Esophagus (tissue), 2 donors: ENCODE results near the gene COL11A2. TPM values are rescaled to one million over a fixed set of nuclear protein-coding genes. Genes with fewer than 3 reads are reported as not detected.

ENCODE experiments used
- H3K27ac ChIP-seq, 2 donors: one replicate each; pipeline ENCODE4 v1.5.1; 2013; ENCODE audit warnings: low read depth in 2 of 2, mild to moderate bottlenecking in 2 of 2, inconsistent platforms in 1 of 2, low read length in 1 of 2, moderate library complexity in 1 of 2
- H3K27me3 ChIP-seq, 2 donors: one replicate each; pipeline ENCODE4 v1.6.1; 2013; ENCODE audit warnings: low read length in 2 of 2, control low read depth in 1 of 2, mild to moderate bottlenecking in 1 of 2; ENCODE audit not compliant: insufficient read depth in 2 of 2, control insufficient read depth in 1 of 2
- H3K36me3 ChIP-seq, 2 donors: one replicate each; pipeline ENCODE4 v1.6.1; 2013; ENCODE audit warnings: low read length in 1 of 2; ENCODE audit not compliant: control insufficient read depth in 2 of 2, insufficient read depth in 2 of 2
- H3K4me1 ChIP-seq, 2 donors: one replicate each; pipeline ENCODE4 v1.6.1; 2013; ENCODE audit warnings: low read length in 1 of 2; ENCODE audit not compliant: control insufficient read depth in 2 of 2, insufficient read depth in 2 of 2
- H3K4me3 ChIP-seq, 2 donors: one replicate each; pipeline ENCODE4 v1.5.1; 2013; ENCODE audit warnings: low read length in 2 of 2, mild to moderate bottlenecking in 2 of 2, low read depth in 1 of 2, moderate library complexity in 1 of 2
- H3K9me3 ChIP-seq, 2 donors: one replicate each; pipeline ENCODE4 v1.6.1; 2013; ENCODE audit warnings: mild to moderate bottlenecking in 2 of 2, low read depth in 1 of 2, low read length in 1 of 2, moderate library complexity in 1 of 2; ENCODE audit not compliant: control insufficient read depth in 2 of 2, insufficient read depth in 1 of 2
- WGBS, 2 donors: extraction: QIAGEN DNeasy Blood & Tissue Kit; methylation state at CpG; one replicate each; pipeline ENCODE4 v1.1.7; 2013; 5-methylcytosine and 5-hydroxymethylcytosine counted together
- polyA plus RNA-seq, 2 donors: library from polyadenylated mRNA; stranded (reverse); fragments of 200-250 nt; gene quantifications; one replicate each; pipeline ENCODE4 v1.2.3, GENCODE V29; 2013
- donor health status: healthy with polysubstance abuse.
- donor health status: Bipolar disorder and iron deficiency.

COL11A2 gene
- polyA plus RNA-seq, 2 donors = 0.38 to 1.3 TPM

GRCh38 chr6:33113755-33114154 is 78.5 kb downstream of the COL11A2 start:
- Histone ChIP-seq H3K27ac (no peak overlapping the region), H3K4me3 (no peak overlapping the region), H3K4me1 (no peaks in the 10 kb centered on the region), H3K36me3 (no peaks in the 10 kb centered on the region), H3K27me3 (peaks cover 0 to 9% of the 10 kb centered on the region in 2 donors), H3K9me3 (no peaks in the 10 kb centered on the region)
- WGBS, 2 donors = 59 to 69% methylated on average over 7 of the region's 7 CpGs

Other genes starting within 250 kb of the COL11A2 start
- 10 to 100 TPM; 11.3 to 14.4 TPM for gene HLA-DMA, start 239.4 kb downstream of the COL11A2 start, polyA plus RNA-seq
- gene BRD2, start 223.9 kb downstream of the COL11A2 start, polyA plus RNA-seq = 10 to 100 TPM; 86.9 to 97.6 TPM
- gene HLA-DOA, start 182.9 kb downstream of the COL11A2 start, polyA plus RNA-seq = 1 to 10 TPM in 1 of 2 donors, under 1 TPM in 1; 0.49 to 1.5 TPM
- 10 to 100 TPM in 1 of 2 donors, 1 to 10 TPM in 1; 7.8 to 27.2 TPM for gene HLA-DPA1, start 118.8 kb downstream of the COL11A2 start, polyA plus RNA-seq
- gene HLA-DPB1, start 116.5 kb downstream of the COL11A2 start, polyA plus RNA-seq = 10 to 100 TPM in 1 of 2 donors, 1 to 10 TPM in 1; 8.7 to 39.1 TPM
- gene RXRB, start 8.2 kb upstream of the COL11A2 start, polyA plus RNA-seq = 10 to 100 TPM; 24.4 to 30.0 TPM
- gene SLC39A7, start 8.4 kb upstream of the COL11A2 start, polyA plus RNA-seq = 10 to 100 TPM; 22.8 to 57.3 TPM
- 10 to 100 TPM; 16.7 to 33.7 TPM for gene HSD17B8, start 12.2 kb upstream of the COL11A2 start, polyA plus RNA-seq
- 10 to 100 TPM; 26.7 to 32.4 TPM for gene RING1, start 16.0 kb upstream of the COL11A2 start, polyA plus RNA-seq
- gene VPS52, start 79.4 kb upstream of the COL11A2 start, polyA plus RNA-seq = 10 to 100 TPM; 44.9 to 48.9 TPM
- 1,000 to 10,000 TPM; 7,154 to 7,464 TPM for gene RPS18, start 79.6 kb upstream of the COL11A2 start, polyA plus RNA-seq
- gene B3GALT4, start 84.7 kb upstream of the COL11A2 start, polyA plus RNA-seq = 10 to 100 TPM; 21.1 to 27.2 TPM
- gene WDR46, start 96.8 kb upstream of the COL11A2 start, polyA plus RNA-seq = 10 to 100 TPM; 38.6 to 44.5 TPM
- 100 to 1,000 TPM; 127 to 293 TPM for gene PFDN6, start 97.1 kb upstream of the COL11A2 start, polyA plus RNA-seq
- 100 to 1,000 TPM in 1 of 2 donors, 10 to 100 TPM in 1; 58.7 to 134 TPM for gene RGL2, start 106.5 kb upstream of the COL11A2 start, polyA plus RNA-seq
- gene TAPBP, start 121.6 kb upstream of the COL11A2 start, polyA plus RNA-seq = 10 to 100 TPM; 20.1 to 39.8 TPM
- 10 to 100 TPM; 10.2 to 11.6 TPM for gene ZBTB22, start 125.3 kb upstream of the COL11A2 start, polyA plus RNA-seq
- 10 to 100 TPM; 27.8 to 28.7 TPM for gene DAXX, start 130.5 kb upstream of the COL11A2 start, polyA plus RNA-seq
- gene KIFC1, start 199.4 kb upstream of the COL11A2 start, polyA plus RNA-seq = 10 to 100 TPM; 12.5 to 15.0 TPM
- gene PHF1, start 218.5 kb upstream of the COL11A2 start, polyA plus RNA-seq = 10 to 100 TPM; 27.3 to 46.0 TPM
- 100 to 1,000 TPM in 1 of 2 donors, 10 to 100 TPM in 1; 80.2 to 119 TPM for gene CUTA, start 225.6 kb upstream of the COL11A2 start, polyA plus RNA-seq
- 10 to 100 TPM in 1 of 2 donors, 1 to 10 TPM in 1; 4.1 to 18.2 TPM for gene SYNGAP1, start 227.6 kb upstream of the COL11A2 start, polyA plus RNA-seq